ENCODE data around the gene DNAJA1. TPM values are rescaled to one million over a fixed set of nuclear protein-coding genes. Genes with fewer than 3 reads are reported as not detected.

DNAJA1 gene
- total RNA-seq, 2 donors from 2014 or later = 64.4 to 74.9 TPM

Other genes starting within 250 kb of the DNAJA1 start
- not detected for gene TMEM215, start 241.7 kb upstream of the DNAJA1 start, total RNA-seq
- 10 to 100 TPM; 12.3 to 14.9 TPM for gene APTX, start 23.6 kb upstream of the DNAJA1 start, total RNA-seq
- 10 to 100 TPM; 11.4 to 12.2 TPM for gene SMU1, start 51.4 kb downstream of the DNAJA1 start, total RNA-seq
- 10 to 100 TPM; 57.6 to 76.1 TPM for gene B4GALT1, start 142.1 kb downstream of the DNAJA1 start, total RNA-seq
- gene SPINK4, start 214.9 kb downstream of the DNAJA1 start, total RNA-seq = not detected
- gene BAG1, start 239.4 kb downstream of the DNAJA1 start, total RNA-seq = 100 to 1,000 TPM; 162 to 166 TPM
- gene CHMP5, start 239.8 kb downstream of the DNAJA1 start, total RNA-seq = 10 to 100 TPM; 44.0 to 51.1 TPM

All from right atrium auricular region (tissue), 2 donors.